ENCODE data around the gene CDC42. TPM values are rescaled to one million over a fixed set of nuclear protein-coding genes. Genes with fewer than 3 reads are reported as not detected.

The CDC42 gene
- total and polyA plus RNA-seq, 10 of the 15 experiments (the other 5 are each of a cell fraction or from before 2014, with no cell fraction given): 184 to 479 (median 326) TPM

- no peak for TF ChIP-seq USF2 (IDR thresholded peaks at IDR 0.05; ENCODE audit: borderline replicate concordance, low read depth, low read length)
- TF ChIP-seq IKZF2 (IDR thresholded peaks at IDR 0.05): peak; percentile 84 to 88
- no peak for TF ChIP-seq ZSCAN29 (IDR thresholded peaks at IDR 0.05)
- TF ChIP-seq SP1 (IDR thresholded peaks at IDR 0.05; ENCODE audit: low read depth, low read length): no peak
- no peak for TF ChIP-seq FOXM1 (IDR thresholded peaks at IDR 0.05; ENCODE audit: low read depth, low read length)
- TF ChIP-seq SMC3 (IDR thresholded peaks at IDR 0.05; ENCODE audit: borderline replicate concordance, low read length): peak; percentile 18; the same call in 1 of the 2 replicates
- TF ChIP-seq NFYB (IDR thresholded peaks at IDR 0.05; ENCODE audit: insufficient read depth, low read depth, low read length): no peak
- peak; percentile 81 for TF ChIP-seq SKIL (IDR thresholded peaks at IDR 0.05; ENCODE audit: low read depth, poor library complexity, severe bottlenecking)
- TF ChIP-seq TCF3 (IDR thresholded peaks at IDR 0.05; ENCODE audit: borderline replicate concordance, insufficient read depth, low read depth, low read length): no peak
- TF ChIP-seq E4F1 (IDR thresholded peaks at IDR 0.05; ENCODE audit: borderline replicate concordance, partially characterized antibody): peak; percentile 64
- TF ChIP-seq POU2F2 (IDR thresholded peaks at IDR 0.05; ENCODE audit: borderline replicate concordance, low read depth, low read length): peak; percentile 44; the same call in 1 of the 3 replicates
- peak; percentile 59; the same call in 1 of the 2 replicates for TF ChIP-seq TAF1 (IDR thresholded peaks at IDR 0.05; ENCODE audit: borderline replicate concordance, low read depth, low read length)
- TF ChIP-seq BMI1 (IDR thresholded peaks at IDR 0.05; ENCODE audit: borderline replicate concordance): peak; percentile 59; the same call in 1 of the 2 replicates
- TF ChIP-seq BCL11A (IDR thresholded peaks at IDR 0.05; ENCODE audit: low read depth, low read length): peak; percentile 52; the same call in 1 of the 2 replicates
These were observed 33.6 kb upstream of the CDC42 start (continued) for GRCh38 chr1:22018583-22019559.

Measured in GM12878 (cell line).